OCI-LY7 (cell line): ENCODE measurements around the gene CCDC57. TPM values are rescaled to one million over a fixed set of nuclear protein-coding genes. Genes with fewer than 3 reads are reported as not detected.

Experiments used
- BruUV-seq: library from RNA; stranded (reverse); fragments of 400-500 nt; replicated peaks from 2 replicates; lab custom pipeline; 2021; lab: Mats Ljungman, UMichigan
- CTCF ChIA-PET: fragments of 300-600 bp; sonication (Branson Sonifier 250); formaldehyde crosslinking; loops from one replicate; lab custom pipeline; 2022; ENCODE audit warnings: antibody characterized with exemption; ENCODE audit not compliant: unreplicated experiment; lab: Charles Lee
- POLR2A ChIA-PET: fragments of 300-600 bp; sonication (Branson Sonifier 250); formaldehyde crosslinking; loops from one replicate; lab custom pipeline; 2022; ENCODE audit warnings: antibody characterized with exemption; lab: Charles Lee
- DNase-seq: peaks from one replicate; pipeline ENCODE4 v3.0.0-alpha.2; 2015; ENCODE audit warnings: low spot score
- H2AFZ ChIP-seq: fragments of 200-600 bp; sonication (generic), shearing (Covaris generic); 2 replicates; pipeline ENCODE4 v1.6.1; 2014; ENCODE audit warnings: mild to moderate bottlenecking, antibody characterized with exemption, low read length, moderate library complexity
- H3K27ac ChIP-seq: fragments of 200-600 bp; sonication (generic); 2 replicates; pipeline ENCODE4 v1.5.1; 2014; ENCODE audit warnings: mixed run types, low read depth, mild to moderate bottlenecking, moderate library complexity, low read length, inconsistent platforms; ENCODE audit not compliant: poor library complexity, severe bottlenecking
- H3K36me3 ChIP-seq: fragments of 200-600 bp; sonication (generic); 2 replicates; pipeline ENCODE4 v1.6.1; 2014; ENCODE audit warnings: mild to moderate bottlenecking, antibody characterized with exemption, low read length, moderate library complexity, mixed read lengths; ENCODE audit not compliant: insufficient read depth
- H3K4me1 ChIP-seq: fragments of 200-600 bp; sonication (generic); 2 replicates; pipeline ENCODE4 v1.5.1; 2014; ENCODE audit warnings: mild to moderate bottlenecking, low read length; ENCODE audit not compliant: insufficient read depth, poor library complexity, severe bottlenecking
- H3K4me2 ChIP-seq: fragments of 200-600 bp; sonication (generic); 2 replicates; pipeline ENCODE4 v1.6.1; 2014; ENCODE audit warnings: mild to moderate bottlenecking, low read length
- H3K4me3 ChIP-seq: fragments of 200-600 bp; sonication (generic); 2 replicates; pipeline ENCODE4 v1.5.1; 2014; ENCODE audit warnings: mild to moderate bottlenecking, low read depth, low read length; ENCODE audit not compliant: poor library complexity, severe bottlenecking
- H3K79me2 ChIP-seq: fragments of 200-600 bp; sonication (generic); 2 replicates; pipeline ENCODE4 v1.6.1; 2016; ENCODE audit warnings: low read depth, mild to moderate bottlenecking, low read length, moderate library complexity, mixed read lengths; ENCODE audit not compliant: insufficient read depth
- H3K9me2 ChIP-seq: fragments of 200-600 bp; sonication (generic); 2 replicates; pipeline ENCODE4 v1.6.1; 2016; ENCODE audit warnings: mild to moderate bottlenecking, low read length, mixed read lengths; ENCODE audit not compliant: insufficient read depth
- H3K9me3 ChIP-seq: fragments of 200-600 bp; sonication (generic); 2 replicates; pipeline ENCODE4 v1.6.1; 2014; ENCODE audit warnings: mild to moderate bottlenecking, mixed run types, low read length, mixed read lengths
- H4K20me1 ChIP-seq: fragments of 200-600 bp; sonication (generic); 2 replicates; pipeline ENCODE4 v1.6.1; 2014; ENCODE audit warnings: mild to moderate bottlenecking, antibody characterized with exemption, low read length, moderate library complexity, mixed read lengths; ENCODE audit not compliant: insufficient read depth
- EZH2phosphoT487 ChIP-seq: fragments of 200-600 bp; sonication (generic); IDR thresholded peaks from 2 replicates; pipeline ENCODE4 v1.6.1; 2018; ENCODE audit warnings: low read depth, borderline replicate concordance, mild to moderate bottlenecking, mixed run types, antibody characterized with exemption, low read length, moderate library complexity, mixed read lengths
- intact Hi-C: fragments of 100-400 bp; cut with micrococcal nuclease; formaldehyde crosslinking; loops from one replicate; pipeline ENCODE4 v1.10.0; 2022; ENCODE audit not compliant: unreplicated experiment
- total RNA-seq, 2 experiments: library from RNA; depleted of rRNA in 1 of 2; stranded (reverse); fragments of >200 nt in 1 of 2; shearing (Covaris generic) in 1 of 2; gene quantifications; 2 replicates each; pipeline ENCODE4 v1.2.3, GENCODE V29; 2014 to 2022
- TF ChIP-seq, protein P1 (sequence below): fragments of 200-600 bp; sonication (generic); conservative IDR thresholded peaks from 2 replicates; pipeline ENCODE4 v1.5.1; 2014; ENCODE audit warnings: mild to moderate bottlenecking, antibody characterized with exemption, low read length, moderate library complexity, mixed read lengths

CCDC57 gene
- total RNA-seq, 2 experiments from 2014 or later: 34.5 to 58.7 TPM

DNA sequence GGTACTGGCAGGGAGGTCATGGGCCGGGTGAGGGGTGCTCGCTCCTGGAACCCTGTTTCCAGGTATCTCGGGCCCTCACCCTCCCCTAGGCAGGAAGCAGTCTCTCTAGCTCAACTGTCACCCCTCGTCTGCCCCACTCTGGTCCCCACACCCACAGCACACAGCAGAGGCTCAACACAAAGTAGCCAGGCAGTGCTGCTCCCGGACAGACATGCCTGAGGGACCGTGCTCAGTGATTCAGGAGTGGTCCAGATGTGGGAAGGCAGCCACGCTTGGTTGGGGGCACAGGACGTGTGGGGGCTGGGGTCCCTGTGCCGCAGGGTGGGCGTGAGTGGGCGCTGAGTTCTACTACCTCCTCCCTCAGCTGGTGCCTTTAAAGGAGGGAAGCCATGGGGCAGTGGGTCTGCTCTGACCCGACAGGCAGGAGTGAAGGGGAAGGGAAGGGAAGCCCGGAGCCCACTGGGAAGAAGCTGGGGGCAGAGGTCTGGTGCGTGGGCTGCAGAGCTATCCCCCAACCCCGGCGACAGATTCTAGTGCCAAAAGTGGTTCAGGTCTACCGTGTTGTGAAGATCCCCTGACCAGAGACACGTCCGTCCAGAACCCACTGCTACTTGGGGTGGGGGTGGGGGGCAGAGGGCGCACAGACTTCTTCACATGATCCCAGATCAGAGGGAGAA, 28.0 kb upstream of the CCDC57 start:
- Histone ChIP-seq H2AFZ (no peak overlapping the region), H3K27ac (no peak overlapping the region), H3K36me3 (peaks cover 34% of the 10 kb centered on the region), H3K4me1 (no peaks in the 10 kb centered on the region), H4K20me1 (0 out of 2 replicates have a peak, but pooled peaks cover 4% of the 10 kb centered on the region), H3K4me3 (no peak overlapping the region), H3K9me3 (no peaks in the 10 kb centered on the region), H3K9me2 (no peaks in the 10 kb centered on the region), H3K4me2 (no peak overlapping the region), H3K79me2 (no peaks in the 10 kb centered on the region)
- ChIA-PET POLR2A (no interaction called here), CTCF (interaction anchor here (0.7 kb wide), 1 partner anchor 217 kb away, joined by 3 read pairs; the partner anchor contains the start of gene LRRC45)
- no peak for DNase-seq
- TF ChIP-seq, protein P1, sequence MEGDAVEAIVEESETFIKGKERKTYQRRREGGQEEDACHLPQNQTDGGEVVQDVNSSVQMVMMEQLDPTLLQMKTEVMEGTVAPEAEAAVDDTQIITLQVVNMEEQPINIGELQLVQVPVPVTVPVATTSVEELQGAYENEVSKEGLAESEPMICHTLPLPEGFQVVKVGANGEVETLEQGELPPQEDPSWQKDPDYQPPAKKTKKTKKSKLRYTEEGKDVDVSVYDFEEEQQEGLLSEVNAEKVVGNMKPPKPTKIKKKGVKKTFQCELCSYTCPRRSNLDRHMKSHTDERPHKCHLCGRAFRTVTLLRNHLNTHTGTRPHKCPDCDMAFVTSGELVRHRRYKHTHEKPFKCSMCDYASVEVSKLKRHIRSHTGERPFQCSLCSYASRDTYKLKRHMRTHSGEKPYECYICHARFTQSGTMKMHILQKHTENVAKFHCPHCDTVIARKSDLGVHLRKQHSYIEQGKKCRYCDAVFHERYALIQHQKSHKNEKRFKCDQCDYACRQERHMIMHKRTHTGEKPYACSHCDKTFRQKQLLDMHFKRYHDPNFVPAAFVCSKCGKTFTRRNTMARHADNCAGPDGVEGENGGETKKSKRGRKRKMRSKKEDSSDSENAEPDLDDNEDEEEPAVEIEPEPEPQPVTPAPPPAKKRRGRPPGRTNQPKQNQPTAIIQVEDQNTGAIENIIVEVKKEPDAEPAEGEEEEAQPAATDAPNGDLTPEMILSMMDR: no peak
- TF ChIP-seq EZH2phosphoT487: no peak
- BruUV-seq: no TSS peak
- intact Hi-C loops: no loop called here

GRCh38 chr17:82239926-82240505, 27.4 kb upstream of the CCDC57 start:
- H2AFZ ChIP-seq: no peak overlapping the region
- intact Hi-C loops: no loop called here
- no peak overlapping the region for H3K27ac ChIP-seq
- no peaks in the 10 kb centered on the region for H3K9me3 ChIP-seq
- no peak for DNase-seq
- ChIA-PET POLR2A (no interaction called here), CTCF (no interaction called here)
- H3K9me2 ChIP-seq: no peaks in the 10 kb centered on the region
- TF ChIP-seq EZH2phosphoT487: no peak
- TF ChIP-seq, protein P1: no peak
- H3K36me3 ChIP-seq: peaks cover 28% of the 10 kb centered on the region
- H3K4me3 ChIP-seq: no peak overlapping the region
- H4K20me1 ChIP-seq: 0 out of 2 replicates have a peak, but pooled peaks cover 4% of the 10 kb centered on the region
- BruUV-seq: no TSS peak
- no peak overlapping the region for H3K4me2 ChIP-seq
- no peaks in the 10 kb centered on the region for H3K79me2 ChIP-seq
- H3K4me1 ChIP-seq: peaks cover 1% of the 10 kb centered on the region
